Brain microvascular endothelial cell (primary cell): ENCODE results near the gene SMIM21.

Experiments used
- DNase-seq: peaks from one replicate; pipeline ENCODE4 v3.0.0-alpha.2; 2020
- H3K27ac ChIP-seq: fragments of 250-450 bp; sonication (Bioruptor Pico); 2 replicates; pipeline ENCODE4 v1.5.1; 2020; ENCODE audit warnings: mild to moderate bottlenecking, moderate library complexity
- H3K27me3 ChIP-seq: fragments of 250-450 bp; sonication (Bioruptor Pico); replicated peaks from 2 replicates; pipeline ENCODE4 v1.5.1; 2020; ENCODE audit warnings: mild to moderate bottlenecking
- H3K36me3 ChIP-seq: fragments of 250-450 bp; sonication (Bioruptor Pico); replicated peaks from 2 replicates; pipeline ENCODE4 v1.5.1; 2020; ENCODE audit warnings: mild to moderate bottlenecking
- H3K4me3 ChIP-seq: 2 replicates; pipeline ENCODE4 v1.5.1; 2011; ENCODE audit warnings: low read depth, mild to moderate bottlenecking, control low read depth, low read length, moderate library complexity
- in situ Hi-C: cut with HindIII; loops from 2 replicates; pipeline ENCODE4 v1.10.0; 2017; ENCODE audit warnings: low sequenced_read_pairs, low pct_ligation_motif_present
- TF ChIP-seq, protein P1 (sequence below): IDR thresholded peaks from 2 replicates; pipeline ENCODE4 v1.5.1; 2011; ENCODE audit warnings: low read depth, mild to moderate bottlenecking, moderate library complexity, low read length, control low read depth, inconsistent platforms; ENCODE audit errors: missing control alignments

The SMIM21 gene

GRCh38 chr18:75378376-75379315, 48.9 kb downstream of the SMIM21 start:
- Histone ChIP-seq H3K27ac (no peak overlapping the region), H3K4me3 (no peak overlapping the region), H3K27me3 (no peaks in the 10 kb centered on the region), H3K36me3 (no peaks in the 10 kb centered on the region)
- TF ChIP-seq, protein P1, sequence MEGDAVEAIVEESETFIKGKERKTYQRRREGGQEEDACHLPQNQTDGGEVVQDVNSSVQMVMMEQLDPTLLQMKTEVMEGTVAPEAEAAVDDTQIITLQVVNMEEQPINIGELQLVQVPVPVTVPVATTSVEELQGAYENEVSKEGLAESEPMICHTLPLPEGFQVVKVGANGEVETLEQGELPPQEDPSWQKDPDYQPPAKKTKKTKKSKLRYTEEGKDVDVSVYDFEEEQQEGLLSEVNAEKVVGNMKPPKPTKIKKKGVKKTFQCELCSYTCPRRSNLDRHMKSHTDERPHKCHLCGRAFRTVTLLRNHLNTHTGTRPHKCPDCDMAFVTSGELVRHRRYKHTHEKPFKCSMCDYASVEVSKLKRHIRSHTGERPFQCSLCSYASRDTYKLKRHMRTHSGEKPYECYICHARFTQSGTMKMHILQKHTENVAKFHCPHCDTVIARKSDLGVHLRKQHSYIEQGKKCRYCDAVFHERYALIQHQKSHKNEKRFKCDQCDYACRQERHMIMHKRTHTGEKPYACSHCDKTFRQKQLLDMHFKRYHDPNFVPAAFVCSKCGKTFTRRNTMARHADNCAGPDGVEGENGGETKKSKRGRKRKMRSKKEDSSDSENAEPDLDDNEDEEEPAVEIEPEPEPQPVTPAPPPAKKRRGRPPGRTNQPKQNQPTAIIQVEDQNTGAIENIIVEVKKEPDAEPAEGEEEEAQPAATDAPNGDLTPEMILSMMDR: no peak
- in situ Hi-C loops: no loop called here
- no peak for DNase-seq

DNA sequence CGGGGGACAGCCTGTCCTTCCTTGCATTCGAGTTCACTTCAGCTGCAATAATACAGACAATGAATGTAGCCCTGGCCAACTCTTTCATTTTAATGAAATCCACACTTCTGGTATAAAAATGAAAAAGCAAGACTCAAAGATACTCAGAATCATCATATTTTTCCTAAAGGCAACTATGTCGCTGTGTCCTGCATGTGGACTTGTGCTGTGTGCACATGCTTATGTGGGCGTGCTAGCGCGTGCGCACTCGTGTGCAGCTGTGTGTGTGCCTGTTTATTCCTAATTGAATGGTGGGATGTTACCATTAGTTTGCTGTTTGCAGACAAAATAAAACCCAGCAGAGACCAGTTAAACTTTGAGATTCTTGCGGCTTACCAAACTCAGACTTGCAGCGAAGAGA, 49.6 kb downstream of the SMIM21 start:
- no peaks in the 10 kb centered on the region for H3K27me3 ChIP-seq
- DNase-seq: no peak

DNA sequence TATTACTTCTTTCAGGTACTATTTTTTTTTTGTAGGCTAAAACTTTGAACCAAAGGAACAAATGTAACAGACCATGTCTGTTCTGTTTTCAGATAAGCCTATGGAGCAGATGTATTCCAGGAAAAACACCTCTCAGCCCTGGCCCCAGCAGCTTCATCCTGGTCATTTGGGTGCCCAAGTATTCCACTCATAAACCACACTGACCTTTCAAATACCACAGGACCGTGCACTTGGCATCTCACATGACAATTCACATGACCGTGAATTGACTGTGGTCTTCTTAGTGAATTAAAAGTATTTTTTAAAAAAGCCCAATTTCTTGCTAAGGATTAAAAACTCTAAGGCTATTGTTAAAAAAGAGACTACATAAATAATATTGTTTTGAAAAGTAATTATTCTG, 50.2 kb downstream of the SMIM21 start:
- H3K27ac ChIP-seq: no peak overlapping the region
- H3K36me3 ChIP-seq: no peaks in the 10 kb centered on the region
- H3K27me3 ChIP-seq: no peaks in the 10 kb centered on the region
- in situ Hi-C loops: no loop called here
- H3K4me3 ChIP-seq: no peak overlapping the region
- DNase-seq: no peak
- TF ChIP-seq, protein P1: no peak

More for the DNA sequence above, 49.6 kb downstream of the SMIM21 start:
- TF ChIP-seq, protein P1: no peak
- Histone ChIP-seq H3K27ac (no peak overlapping the region), H3K36me3 (no peaks in the 10 kb centered on the region), H3K4me3 (no peak overlapping the region)
- in situ Hi-C loops: no loop called here

- H3K27ac ChIP-seq: no peak overlapping the region
- DNase-seq: no peak
These were observed 51.5 kb downstream of the SMIM21 start for GRCh38 chr18:75376004-75376403.

GRCh38 chr18:75375341-75375740, 52.2 kb downstream of the SMIM21 start:
- in situ Hi-C loops: no loop called here
- H3K36me3 ChIP-seq: no peaks in the 10 kb centered on the region

More at GRCh38 chr18:75376004-75376403, 51.5 kb downstream of the SMIM21 start:
- Histone ChIP-seq H3K36me3 (no peaks in the 10 kb centered on the region), H3K27me3 (no peaks in the 10 kb centered on the region), H3K4me3 (no peak overlapping the region)
- in situ Hi-C loops: no loop called here
- TF ChIP-seq, protein P1: no peak

More at GRCh38 chr18:75375341-75375740, 52.2 kb downstream of the SMIM21 start:
- TF ChIP-seq, protein P1: no peak
- DNase-seq: no peak
- no peaks in the 10 kb centered on the region for H3K27me3 ChIP-seq
- no peak overlapping the region for H3K4me3 ChIP-seq
- H3K27ac ChIP-seq: no peak overlapping the region
